Measurements from ENCODE around the gene FAIM2.

Gene FAIM2

GRCh38 chr12:49895773-49896172, 7.9 kb downstream of the FAIM2 start:
- TF ChIP-seq CTCF (conservative IDR thresholded peaks at IDR 0.05; ENCODE audit: low read depth, low read length): no peak
- Histone ChIP-seq H3K79me2 (ENCODE audit: insufficient read depth, low read depth) (no peaks in the 10 kb centered on the region), H3K4me2 (no peak overlapping the region), H3K27ac (no peak overlapping the region), H3K27me3 (ENCODE audit: insufficient read depth, low read depth) (peaks cover 11% of the 10 kb centered on the region; the same call in 1 of the 2 replicates), H3K36me3 (ENCODE audit: insufficient read depth) (no peaks in the 10 kb centered on the region), H3K9ac (no peak overlapping the region), H3K4me1 (ENCODE audit: low read depth, poor library complexity, severe bottlenecking) (no peaks in the 10 kb centered on the region), H2AFZ (ENCODE audit: low read depth) (no peak overlapping the region), H3K4me3 (IDR thresholded peaks at IDR 0.05; ENCODE audit: insufficient read depth, low read depth, low read length) (no peak overlapping the region), H4K20me1 (ENCODE audit: insufficient read depth) (no peaks in the 10 kb centered on the region)

DNA sequence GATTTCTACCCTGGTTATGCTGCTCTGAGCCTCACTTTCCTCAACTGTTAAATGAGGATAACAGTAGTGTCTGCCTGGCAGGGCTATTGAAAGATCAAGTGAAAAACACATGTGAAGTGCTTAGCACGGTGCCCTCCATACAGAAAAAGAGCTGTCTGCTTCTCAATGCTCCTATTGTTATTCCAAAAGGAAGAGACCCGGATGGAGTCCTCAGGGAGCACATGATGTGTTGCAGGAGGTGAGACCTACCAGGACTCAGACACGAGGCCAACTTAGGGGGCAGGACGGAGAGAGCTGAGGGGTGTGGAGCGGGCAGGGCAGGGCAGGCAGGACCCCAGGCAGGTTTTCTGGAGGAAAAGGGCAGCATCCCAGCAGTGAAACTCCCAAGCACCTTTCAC, 8.9 kb downstream of the FAIM2 start:
- Histone ChIP-seq H3K79me2 (ENCODE audit: insufficient read depth, low read depth) (no peaks in the 10 kb centered on the region), H3K27ac (no peak overlapping the region), H3K9ac (no peak overlapping the region), H3K4me1 (ENCODE audit: low read depth, poor library complexity, severe bottlenecking) (no peaks in the 10 kb centered on the region), H2AFZ (ENCODE audit: low read depth) (no peak overlapping the region), H3K4me3 (IDR thresholded peaks at IDR 0.05; ENCODE audit: insufficient read depth, low read depth, low read length) (no peak overlapping the region), H3K36me3 (ENCODE audit: insufficient read depth) (no peaks in the 10 kb centered on the region), H3K27me3 (ENCODE audit: insufficient read depth, low read depth) (peaks cover 11% of the 10 kb centered on the region; the same call in 1 of the 2 replicates), H3K4me2 (no peak overlapping the region), H4K20me1 (ENCODE audit: insufficient read depth) (no peaks in the 10 kb centered on the region)
- no peak for TF ChIP-seq CTCF (conservative IDR thresholded peaks at IDR 0.05; ENCODE audit: low read depth, low read length)

GRCh38 chr12:49893753-49894750, 9.6 kb downstream of the FAIM2 start:
- no peak overlapping the region for H2AFZ ChIP-seq (ENCODE audit: low read depth)
- H3K9ac ChIP-seq: no peak overlapping the region
- H3K4me2 ChIP-seq: no peak overlapping the region
- TF ChIP-seq CTCF (conservative IDR thresholded peaks at IDR 0.05; ENCODE audit: low read depth, low read length): no peak
- no peak overlapping the region for H3K4me3 ChIP-seq (IDR thresholded peaks at IDR 0.05; ENCODE audit: insufficient read depth, low read depth, low read length)
- H3K79me2 ChIP-seq (ENCODE audit: insufficient read depth, low read depth): no peaks in the 10 kb centered on the region
- no peak overlapping the region for H3K27ac ChIP-seq
- no peaks in the 10 kb centered on the region for H3K4me1 ChIP-seq (ENCODE audit: low read depth, poor library complexity, severe bottlenecking)
- peaks cover 11% of the 10 kb centered on the region; the same call in 1 of the 2 replicates for H3K27me3 ChIP-seq (ENCODE audit: insufficient read depth, low read depth)
- no peaks in the 10 kb centered on the region for H4K20me1 ChIP-seq (ENCODE audit: insufficient read depth)
- H3K36me3 ChIP-seq (ENCODE audit: insufficient read depth): no peaks in the 10 kb centered on the region

GRCh38 chr12:49892732-49893317, 10.9 kb downstream of the FAIM2 start:
- Histone ChIP-seq H3K4me1 (ENCODE audit: low read depth, poor library complexity, severe bottlenecking) (no peaks in the 10 kb centered on the region), H4K20me1 (ENCODE audit: insufficient read depth) (no peaks in the 10 kb centered on the region), H3K4me2 (no peak overlapping the region)

More at GRCh38 chr12:49892732-49893317, 10.9 kb downstream of the FAIM2 start:
- Histone ChIP-seq H3K27ac (no peak overlapping the region), H3K27me3 (ENCODE audit: insufficient read depth, low read depth) (peaks cover 19% of the 10 kb centered on the region), H3K9ac (no peak overlapping the region), H3K36me3 (ENCODE audit: insufficient read depth) (no peaks in the 10 kb centered on the region), H2AFZ (ENCODE audit: low read depth) (no peak overlapping the region), H3K4me3 (IDR thresholded peaks at IDR 0.05; ENCODE audit: insufficient read depth, low read depth, low read length) (no peak overlapping the region), H3K79me2 (ENCODE audit: insufficient read depth, low read depth) (no peaks in the 10 kb centered on the region)
- TF ChIP-seq CTCF (conservative IDR thresholded peaks at IDR 0.05; ENCODE audit: low read depth, low read length): no peak

All from KMS-11 (cell line).